MCF 10A (cell line): ENCODE measurements around the gene ILDR1. TPM values are rescaled to one million over a fixed set of nuclear protein-coding genes. Genes with fewer than 3 reads are reported as not detected.

Experiments used
- BruUV-seq: library from RNA; stranded (reverse); fragments of 400-500 nt; replicated peaks from 2 replicates; lab custom pipeline; 2021; lab: Mats Ljungman, UMichigan
- CTCF ChIA-PET: fragments of 300-600 bp; sonication (Branson Sonifier 250); formaldehyde crosslinking; extraction: SDS; loops from one replicate; lab custom pipeline; 2021; ENCODE audit warnings: antibody characterized with exemption, inconsistent platforms; lab: Yijun Ruan, JAX
- POLR2A ChIA-PET: fragments of 300-600, 350-650 bp; sonication (Branson Sonifier 250); formaldehyde crosslinking; extraction: SDS; loops from one replicate; lab custom pipeline; 2020; ENCODE audit warnings: antibody characterized with exemption, inconsistent platforms; lab: Yijun Ruan, JAX
- DNase-seq: peaks from one replicate; pipeline ENCODE4 v3.0.0-alpha.2; 2018; ENCODE audit not compliant: unreplicated experiment
- H3K27ac Mint-ChIP-seq: one replicate; pipeline ENCODE4 v1.8.0; 2022; ENCODE audit warnings: mild to moderate bottlenecking, low read depth, mixed read lengths; ENCODE audit not compliant: unreplicated experiment
- H3K27me3 Mint-ChIP-seq: one replicate; pipeline ENCODE4 v1.8.0; 2022; ENCODE audit warnings: mixed read lengths; ENCODE audit not compliant: insufficient read depth, unreplicated experiment
- H3K36me3 Mint-ChIP-seq: one replicate; pipeline ENCODE4 v1.8.0; 2022; ENCODE audit warnings: mild to moderate bottlenecking, moderate library complexity, mixed read lengths; ENCODE audit not compliant: insufficient read depth, unreplicated experiment
- H3K4me1 Mint-ChIP-seq: one replicate; pipeline ENCODE4 v1.8.0; 2022; ENCODE audit warnings: mixed read lengths; ENCODE audit not compliant: insufficient read depth, unreplicated experiment
- H3K4me3 Mint-ChIP-seq: one replicate; pipeline ENCODE4 v1.8.0; 2022; ENCODE audit warnings: mild to moderate bottlenecking, moderate library complexity, mixed read lengths; ENCODE audit not compliant: unreplicated experiment
- H3K9me3 Mint-ChIP-seq: one replicate; pipeline ENCODE4 v1.8.0; 2022; ENCODE audit warnings: mixed read lengths; ENCODE audit not compliant: unreplicated experiment
- intact Hi-C: fragments of 100-400 bp; cut with micrococcal nuclease; formaldehyde crosslinking; loops from 2 replicates; pipeline ENCODE4 v1.14.1; 2022
- total RNA-seq: library from RNA; stranded (reverse); gene quantifications from 2 replicates; pipeline ENCODE4 v1.2.3, GENCODE V29; 2022
- TF ChIP-seq, protein P1 (sequence below): fragments of 200-600 bp; IDR thresholded peaks from one replicate; pipeline ENCODE4 v1.8.0; 2022; ENCODE audit warnings: antibody characterized with exemption, mild to moderate bottlenecking; ENCODE audit not compliant: unreplicated experiment

Gene ILDR1
- total RNA-seq, 1 experiment from 2014 or later, result 0.23 TPM

DNA sequence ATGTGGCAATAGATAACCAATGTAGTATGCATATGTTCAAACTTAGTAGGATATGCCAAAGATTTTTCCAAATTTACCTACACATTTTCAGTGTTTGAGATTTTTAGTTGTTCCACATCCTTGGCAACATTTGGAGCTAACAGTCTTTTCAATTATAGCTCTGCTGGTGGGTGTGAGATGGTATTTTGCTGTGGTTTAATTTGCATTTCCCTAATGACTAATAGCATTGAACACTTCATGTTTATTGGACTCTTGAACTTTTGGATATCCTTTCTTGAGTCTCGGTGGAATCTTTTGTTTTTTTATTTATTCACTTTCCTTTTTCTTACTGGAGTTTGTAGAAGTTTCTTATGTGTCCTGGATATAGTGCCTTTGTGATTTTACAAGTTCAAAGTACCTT, 11.0 kb upstream of the ILDR1 start:
- ChIA-PET CTCF (interaction anchor here (0.6 to 1.5 kb wide), 4 partner anchors 13 to 109 kb away, joined by 3 to 4 read pairs (median 4); partner anchors contain the start of gene CD86), POLR2A (no interaction called here)
- no TSS peak for BruUV-seq
- no peak for DNase-seq
- H3K4me1 Mint-ChIP-seq, result peaks cover 5% of the 10 kb centered on the region
- H3K4me3 Mint-ChIP-seq, result no peak overlapping the region
- TF ChIP-seq, protein P1, sequence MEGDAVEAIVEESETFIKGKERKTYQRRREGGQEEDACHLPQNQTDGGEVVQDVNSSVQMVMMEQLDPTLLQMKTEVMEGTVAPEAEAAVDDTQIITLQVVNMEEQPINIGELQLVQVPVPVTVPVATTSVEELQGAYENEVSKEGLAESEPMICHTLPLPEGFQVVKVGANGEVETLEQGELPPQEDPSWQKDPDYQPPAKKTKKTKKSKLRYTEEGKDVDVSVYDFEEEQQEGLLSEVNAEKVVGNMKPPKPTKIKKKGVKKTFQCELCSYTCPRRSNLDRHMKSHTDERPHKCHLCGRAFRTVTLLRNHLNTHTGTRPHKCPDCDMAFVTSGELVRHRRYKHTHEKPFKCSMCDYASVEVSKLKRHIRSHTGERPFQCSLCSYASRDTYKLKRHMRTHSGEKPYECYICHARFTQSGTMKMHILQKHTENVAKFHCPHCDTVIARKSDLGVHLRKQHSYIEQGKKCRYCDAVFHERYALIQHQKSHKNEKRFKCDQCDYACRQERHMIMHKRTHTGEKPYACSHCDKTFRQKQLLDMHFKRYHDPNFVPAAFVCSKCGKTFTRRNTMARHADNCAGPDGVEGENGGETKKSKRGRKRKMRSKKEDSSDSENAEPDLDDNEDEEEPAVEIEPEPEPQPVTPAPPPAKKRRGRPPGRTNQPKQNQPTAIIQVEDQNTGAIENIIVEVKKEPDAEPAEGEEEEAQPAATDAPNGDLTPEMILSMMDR, result no peak
- H3K27ac Mint-ChIP-seq, result no peak overlapping the region
- intact Hi-C loops, result no loop called here
- H3K9me3 Mint-ChIP-seq, result peaks cover 22% of the 10 kb centered on the region
- H3K27me3 Mint-ChIP-seq, result no peaks in the 10 kb centered on the region
- H3K36me3 Mint-ChIP-seq, result no peaks in the 10 kb centered on the region

GRCh38 chr3:122032531-122032930, 10.5 kb upstream of the ILDR1 start:
- H3K4me1 Mint-ChIP-seq, result peaks cover 5% of the 10 kb centered on the region
- no TSS peak for BruUV-seq
- TF ChIP-seq, protein P1, result no peak
- intact Hi-C loops, result no loop called here
- DNase-seq, result no peak
- ChIA-PET POLR2A (no interaction called here), CTCF (interaction anchor here (0.6 to 1.5 kb wide), 5 partner anchors 12 to 108 kb away, joined by 3 to 4 read pairs (median 3); partner anchors contain the start of gene CD86)
- no peak overlapping the region for H3K4me3 Mint-ChIP-seq
- H3K27ac Mint-ChIP-seq, result no peak overlapping the region
- H3K27me3 Mint-ChIP-seq, result no peaks in the 10 kb centered on the region
- H3K9me3 Mint-ChIP-seq, result peaks cover 17% of the 10 kb centered on the region
- no peaks in the 10 kb centered on the region for H3K36me3 Mint-ChIP-seq

DNA sequence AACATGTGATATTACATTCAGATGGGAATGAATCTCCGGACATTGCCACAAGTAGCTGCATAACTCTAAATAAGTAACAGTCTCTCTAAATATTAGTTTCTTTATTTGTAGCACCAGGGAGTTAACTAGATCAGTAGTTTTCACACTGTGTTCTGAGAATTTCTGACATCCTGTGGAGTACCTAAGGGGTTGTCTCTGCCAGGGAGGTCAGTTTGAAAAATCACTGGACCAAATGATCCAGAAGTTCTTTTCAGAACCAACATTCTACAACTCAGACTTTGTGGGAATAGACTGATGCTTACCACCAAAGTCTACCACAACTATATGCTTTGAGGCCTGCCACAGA, 9.0 kb upstream of the ILDR1 start:
- Mint-ChIP-seq H3K4me1 (peaks cover 5% of the 10 kb centered on the region), H3K9me3 (peaks cover 9% of the 10 kb centered on the region), H3K36me3 (no peaks in the 10 kb centered on the region), H3K27me3 (no peaks in the 10 kb centered on the region), H3K27ac (no peak overlapping the region), H3K4me3 (no peak overlapping the region)
- intact Hi-C loops, result no loop called here
- no peak for DNase-seq
- ChIA-PET CTCF (no interaction called here), POLR2A (no interaction called here)
- BruUV-seq, result no TSS peak
- TF ChIP-seq, protein P1, result no peak

DNA sequence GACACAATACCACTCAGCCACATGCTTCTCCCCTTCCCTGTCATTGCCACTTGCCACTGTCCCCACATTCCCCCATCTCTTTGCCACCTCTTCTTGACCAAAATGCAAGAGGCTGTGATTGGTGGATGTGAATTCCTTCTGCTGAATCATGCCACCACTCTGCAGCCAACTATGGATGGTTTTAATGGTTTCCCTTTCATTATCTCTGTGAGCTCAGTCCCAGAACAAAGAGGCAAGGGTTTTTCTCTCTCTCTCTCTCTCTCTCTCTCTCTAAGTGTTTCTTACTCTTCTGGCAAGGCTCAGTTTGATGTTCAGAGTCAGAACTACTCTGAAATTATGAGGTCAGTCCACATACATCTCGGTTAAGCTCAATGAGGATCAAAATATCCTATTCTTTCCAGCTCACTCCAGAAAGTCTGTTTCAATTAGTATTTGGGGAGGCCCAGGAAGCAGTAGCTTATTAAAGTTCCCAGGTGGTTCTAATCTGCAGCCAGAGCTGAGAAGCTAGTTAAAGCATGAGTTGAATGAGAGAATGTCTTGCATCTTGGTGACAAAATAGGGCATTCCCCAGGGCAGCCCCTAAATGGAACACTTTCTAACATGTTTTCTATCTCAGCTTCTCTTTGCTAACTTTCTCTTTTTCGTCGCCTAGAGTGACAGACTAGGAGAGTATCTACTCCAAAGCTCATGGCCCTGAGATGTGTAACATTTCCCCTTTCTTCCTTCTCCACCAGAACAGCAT, 8.5 kb upstream of the ILDR1 start:
- ChIA-PET POLR2A (no interaction called here), CTCF (no interaction called here)
- BruUV-seq, result no TSS peak

More for the DNA sequence above, 8.5 kb upstream of the ILDR1 start:
- Mint-ChIP-seq H3K27me3 (no peaks in the 10 kb centered on the region), H3K4me1 (peaks cover 5% of the 10 kb centered on the region), H3K9me3 (peaks cover 4% of the 10 kb centered on the region), H3K27ac (no peak overlapping the region), H3K36me3 (no peaks in the 10 kb centered on the region), H3K4me3 (no peak overlapping the region)
- intact Hi-C loops, result no loop called here
- TF ChIP-seq, protein P1, result no peak
- DNase-seq, result no peak
